ENCODE measurements around the gene POU5F1.
A peak's percentile ranks its signal among the peaks of the same experiment; 100 is the strongest.
"Not testable (repeated sequence)": the region's sequence is repeated elsewhere in the genome, so short reads cannot be mapped to it uniquely, and the experiment has no call there.

The POU5F1 gene

GRCh38 chr6:31170600-31170881, at the start of gene POU5F1:
Gene POU5F1, minus strand, starts transcription at chr6:31170682. Its CDS starts 62 bp downstream, at chr6:31170620.
- DNase-seq (ENCODE audit: low read depth) = no peak

GRCh38 chr6:31216208-31216898, 45.9 kb upstream of the POU5F1 start:
- no peak for DNase-seq (ENCODE audit: low read depth)

DNA sequence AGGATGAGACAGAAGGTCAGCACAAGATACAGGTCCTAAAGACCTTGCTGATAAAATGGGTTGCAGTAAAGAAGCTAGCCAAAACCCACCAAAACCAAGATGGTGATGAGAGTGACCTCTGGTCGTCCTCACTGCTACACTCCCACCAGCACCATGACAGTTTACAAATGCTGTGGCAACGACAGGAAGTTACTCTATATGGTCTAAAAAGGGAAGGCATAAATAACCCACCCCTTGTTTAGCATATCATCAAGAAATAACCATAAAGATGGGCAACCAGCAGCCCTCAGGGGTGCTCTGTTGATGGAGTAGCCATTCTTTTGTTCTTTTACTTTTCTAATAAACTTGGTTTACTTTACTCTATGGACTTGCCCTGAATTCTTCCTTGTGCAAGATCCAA, 44.7 kb upstream of the POU5F1 start:
- not testable (repeated sequence) for DNase-seq (ENCODE audit: low read depth)

GRCh38 chr6:31214516-31214915, 44.0 kb upstream of the POU5F1 start:
- DNase-seq (ENCODE audit: low read depth) = no peak

GRCh38 chr6:31210741-31211532, 40.5 kb upstream of the POU5F1 start:
- no peak for DNase-seq (ENCODE audit: low read depth)

DNA sequence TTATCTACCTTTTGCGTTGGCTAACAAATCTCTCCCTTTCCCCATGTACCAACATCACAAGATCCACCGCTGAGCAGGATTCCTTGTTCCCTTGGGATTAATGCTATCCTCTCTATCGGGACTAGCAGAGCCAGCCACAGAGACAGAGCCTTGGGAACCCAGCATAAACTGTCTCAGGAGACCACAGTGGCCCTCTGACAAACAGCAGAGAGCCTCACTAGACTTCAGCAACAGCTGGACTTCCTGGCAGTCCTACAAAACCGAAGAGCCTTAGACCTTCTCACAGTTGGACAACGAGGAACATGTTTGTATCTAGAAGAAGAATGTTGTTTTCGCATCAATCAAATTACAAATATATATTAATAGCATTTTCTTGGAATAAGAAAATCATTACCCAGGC, 39.6 kb upstream of the POU5F1 start:
- no peak for DNase-seq (ENCODE audit: low read depth)

GRCh38 chr6:31209137-31209536, 38.7 kb upstream of the POU5F1 start:
- DNase-seq (ENCODE audit: low read depth) = no peak

- no peak for DNase-seq (ENCODE audit: low read depth)
Observed at GRCh38 chr6:31208506-31208905, 38.0 kb upstream of the POU5F1 start.

DNA sequence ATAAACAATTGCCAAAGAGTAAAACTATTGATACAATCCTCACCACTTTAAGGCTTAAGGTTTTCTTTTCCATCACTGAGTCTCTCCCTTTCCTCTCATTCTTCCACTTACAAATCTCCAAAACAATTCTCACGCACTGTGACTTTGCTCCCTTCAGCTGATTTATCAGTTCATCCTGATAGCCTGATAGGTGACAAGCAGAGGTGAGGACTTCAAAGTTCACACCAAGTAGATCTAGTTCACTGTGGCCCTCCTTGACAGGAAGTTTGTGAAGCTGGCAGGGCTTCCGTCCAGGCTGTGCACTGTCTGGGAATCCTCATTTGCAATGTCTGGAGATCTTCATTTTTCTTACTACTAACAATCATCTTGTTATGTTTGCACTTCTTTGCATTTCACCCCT, 35.2 kb upstream of the POU5F1 start:
- DNase-seq (ENCODE audit: low read depth) = no peak

- no peak for DNase-seq (ENCODE audit: low read depth)
Observed at GRCh38 chr6:31204751-31205145, 34.3 kb upstream of the POU5F1 start.

DNA sequence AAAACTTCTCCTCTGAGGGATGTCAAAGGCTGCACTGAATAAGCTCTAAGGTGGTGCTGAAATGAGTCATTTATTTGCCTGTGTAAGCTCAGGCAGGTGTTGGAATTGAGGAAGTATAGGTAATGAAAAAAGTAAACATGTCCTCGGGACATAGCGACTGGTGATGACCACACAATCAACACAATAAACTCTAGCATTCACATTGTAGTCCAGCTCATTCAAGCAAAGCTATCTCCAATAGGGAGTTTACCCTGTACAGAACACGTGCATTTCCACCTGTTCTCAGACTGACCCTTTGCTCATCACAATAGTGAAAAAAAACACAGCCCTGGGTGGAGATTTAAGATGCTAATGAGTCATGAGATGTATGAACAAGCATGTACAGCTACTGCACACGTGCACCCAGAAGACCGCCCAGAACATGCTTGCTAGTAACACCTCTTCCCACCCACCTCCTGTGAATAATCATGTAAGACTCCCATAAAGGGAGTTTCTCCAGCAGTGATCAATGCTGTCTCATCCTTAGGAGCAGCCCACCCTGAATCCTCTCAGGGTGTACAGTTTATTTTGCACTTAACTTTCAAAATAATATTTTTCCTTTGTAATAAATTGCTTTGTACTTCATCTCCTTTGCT, 33.0 kb upstream of the POU5F1 start:
- DNase-seq (ENCODE audit: low read depth) = no peak

- DNase-seq (ENCODE audit: low read depth) = no peak
Observed at GRCh38 chr6:31202259-31203166, 32.0 kb upstream of the POU5F1 start.

DNA sequence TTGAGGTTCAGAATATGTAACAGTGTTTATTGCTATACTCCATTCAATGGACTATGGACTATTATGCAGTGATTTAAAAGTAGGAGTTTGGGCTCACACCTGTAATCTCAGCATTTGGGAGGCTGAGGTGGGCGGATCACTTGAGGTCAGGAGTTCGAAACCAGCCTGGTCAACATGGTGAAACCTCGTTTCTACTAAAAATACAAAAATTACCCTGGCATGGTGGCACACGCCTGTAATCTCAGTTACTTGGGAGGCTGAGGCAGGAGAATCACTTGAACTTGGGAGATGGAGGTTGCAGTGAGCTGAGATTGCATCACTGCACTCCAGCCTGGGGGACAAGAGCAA, 28.6 kb upstream of the POU5F1 start:
- DNase-seq (ENCODE audit: low read depth) = not testable (repeated sequence)

DNA sequence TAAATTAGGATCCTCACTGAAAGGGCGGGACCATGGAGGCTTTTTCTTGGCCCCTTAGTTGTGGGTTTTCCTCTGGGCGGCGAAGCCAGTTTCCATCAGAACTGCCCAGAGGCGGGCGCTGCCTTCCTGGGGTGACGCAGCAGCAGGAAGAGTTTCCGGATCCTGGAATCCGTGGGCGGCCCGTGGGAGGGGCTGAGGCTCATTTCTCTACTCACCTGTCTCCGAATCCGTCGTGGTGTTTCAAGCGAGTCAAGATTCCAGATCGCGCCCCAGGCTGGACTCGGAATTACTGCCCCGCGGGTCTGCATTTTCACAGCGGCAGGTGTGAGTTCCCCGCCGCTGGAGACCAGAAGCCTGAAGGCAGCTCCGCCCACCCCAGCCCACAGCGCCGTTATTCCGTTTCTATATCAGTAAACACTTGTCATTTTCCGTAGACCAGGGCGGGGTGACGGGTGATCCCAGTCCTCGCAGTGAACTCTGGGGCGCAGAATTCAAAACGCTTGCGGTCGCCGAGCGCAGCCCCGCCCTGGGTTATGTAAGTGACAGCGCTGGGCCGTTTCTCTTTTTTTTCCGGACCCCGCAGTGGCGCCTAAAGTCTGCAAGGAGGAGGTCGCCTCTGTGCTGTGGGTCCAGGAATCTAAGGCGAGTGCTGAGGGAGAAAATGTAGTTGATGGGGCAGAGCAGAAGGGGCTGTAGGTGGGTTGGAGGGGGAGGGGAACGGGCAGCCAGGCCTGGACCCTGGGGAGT, 27.2 kb upstream of the POU5F1 start:
- peak; percentile 41 for DNase-seq (ENCODE audit: low read depth)

DNA sequence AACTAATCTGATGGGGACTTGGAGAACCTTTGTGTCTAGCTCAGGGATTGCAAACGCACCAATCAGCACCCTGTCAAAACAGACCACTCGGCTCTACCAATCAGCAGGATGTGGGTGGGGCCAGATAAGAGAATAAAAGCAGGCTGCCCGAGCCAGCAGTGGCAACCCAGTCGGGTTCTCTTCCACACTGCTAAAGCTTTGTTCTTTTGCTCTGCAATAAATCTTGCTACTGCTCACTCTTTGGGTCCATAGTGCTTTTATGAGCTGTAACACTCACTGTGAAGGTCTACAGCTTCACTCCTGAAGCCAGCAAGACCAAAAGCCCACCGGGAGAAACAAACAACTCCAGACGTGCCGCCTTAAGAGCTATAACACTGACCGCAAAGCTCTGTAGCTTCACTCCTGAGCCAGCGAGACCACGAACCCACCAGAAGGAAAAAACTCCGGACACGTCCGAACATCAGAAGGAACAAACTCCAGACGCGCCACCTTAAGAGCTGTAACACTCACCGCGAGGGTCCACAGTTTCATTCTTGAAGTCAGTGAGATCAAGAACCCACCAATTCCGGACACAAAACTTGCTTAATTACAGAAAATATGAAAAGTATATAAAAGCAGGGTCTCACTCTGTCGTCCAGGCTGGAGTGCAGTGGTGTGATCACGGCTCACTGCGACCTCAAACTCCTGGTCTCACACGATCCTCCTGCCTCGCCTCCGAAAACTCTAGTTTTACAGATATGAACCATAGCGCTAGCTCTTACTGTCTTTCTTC, 26.0 kb upstream of the POU5F1 start:
- DNase-seq (ENCODE audit: low read depth) = not testable (repeated sequence)

- DNase-seq (ENCODE audit: low read depth) = not testable (repeated sequence)
Observed at GRCh38 chr6:31195308-31195979, 25.0 kb upstream of the POU5F1 start.

DNA sequence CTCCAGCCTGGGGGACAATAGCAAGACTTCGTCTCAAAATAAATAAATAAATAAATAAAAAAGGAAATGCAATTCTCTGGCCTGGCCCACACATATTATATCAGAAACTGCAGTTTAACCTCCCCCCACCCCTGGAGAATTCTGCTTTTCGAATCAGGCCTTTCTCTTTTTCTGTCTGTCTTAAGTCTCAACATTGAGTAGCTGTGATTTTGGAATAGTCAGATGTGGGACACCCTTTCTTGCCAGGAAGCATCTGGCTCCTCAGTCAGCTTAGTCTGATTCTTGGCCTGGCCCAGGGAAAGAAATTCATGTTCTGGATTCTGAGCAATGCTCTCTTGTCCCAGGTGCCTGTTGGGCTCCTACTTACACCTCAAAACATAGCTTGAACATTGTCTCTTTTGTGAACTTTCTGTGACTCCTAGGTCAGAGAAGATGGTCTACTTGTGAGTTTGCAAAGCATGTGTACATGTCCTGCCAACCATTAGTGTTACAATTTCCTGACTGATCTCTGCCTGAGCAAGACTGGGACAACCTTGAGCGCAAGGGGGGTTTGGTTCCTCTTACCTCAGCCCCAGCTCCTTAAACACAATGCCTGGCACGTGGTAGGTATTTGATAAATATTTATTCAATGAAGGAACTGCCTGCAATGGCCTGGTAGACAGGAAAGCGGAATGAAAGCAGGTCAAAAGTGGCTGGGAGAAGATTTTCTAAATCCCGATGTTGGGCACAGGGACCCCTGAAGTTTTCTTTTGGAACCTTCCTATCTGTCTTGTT, 23.8 kb upstream of the POU5F1 start:
- no peak for DNase-seq (ENCODE audit: low read depth)

GRCh38 chr6:31193206-31193605, 22.7 kb upstream of the POU5F1 start:
- no peak for DNase-seq (ENCODE audit: low read depth)

DNA sequence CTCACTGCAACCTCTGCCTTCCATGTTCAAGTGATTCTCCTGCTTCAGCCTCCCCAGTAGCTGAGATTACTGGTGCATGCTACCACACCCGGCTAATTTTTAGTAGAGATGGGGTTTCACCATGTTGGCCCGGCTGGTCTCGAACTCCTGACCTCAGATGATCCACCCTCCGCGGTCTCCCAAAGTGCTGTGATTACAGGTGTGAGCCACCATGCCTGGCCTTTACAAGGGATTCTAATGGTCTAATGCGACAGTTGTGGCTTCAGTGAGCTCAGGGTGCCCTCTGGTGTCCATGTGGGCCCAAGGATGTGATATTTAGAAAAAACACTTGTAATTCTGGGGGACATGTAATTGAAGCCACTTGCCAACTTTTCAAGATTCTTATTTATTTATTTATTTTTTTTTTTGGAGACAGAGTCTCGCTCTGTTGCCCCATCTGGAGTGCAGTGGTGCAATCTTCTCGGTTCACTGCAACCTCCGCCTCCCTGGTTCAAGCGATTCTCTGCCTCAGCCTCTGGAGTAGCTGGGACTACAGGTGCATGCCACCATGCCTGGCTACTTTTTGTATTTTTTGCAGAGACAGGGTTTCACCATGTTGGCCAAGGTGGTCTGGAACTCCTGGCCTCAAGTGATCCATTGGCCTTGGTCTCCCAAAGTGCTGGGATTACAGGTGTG, 22.1 kb upstream of the POU5F1 start:
- DNase-seq (ENCODE audit: low read depth) = peak; percentile 56
